ENCODE measurements around the gene SLC47A2.
A peak's percentile ranks its signal among the peaks of the same experiment; 100 is the strongest.

SLC47A2 gene

GRCh38 chr17:19726631-19727376, 10.4 kb upstream of the SLC47A2 start:
- H3K27ac ChIP-seq (ENCODE audit: low read depth, low read length) = peak overlapping the region; percentile 8
- no peak overlapping the region for H3K9ac ChIP-seq (ENCODE audit: low read depth in 1 of 2, low read length in 2 of 2)
- H3K4me3 ChIP-seq (ENCODE audit: low read depth in 1 of 2, low read length in 2 of 2) = no peak overlapping the region
- H3K4me1 ChIP-seq (ENCODE audit: control insufficient read depth in 1 of 2, insufficient read depth in 2 of 2, low read length in 2 of 2) = peaks cover 15 to 19% of the 10 kb centered on the region in 2 donors
- no peaks in the 10 kb centered on the region for H3K36me3 ChIP-seq (ENCODE audit: control insufficient read depth in 1 of 2, insufficient read depth in 2 of 2, low read length in 2 of 2)
- H3K9me3 ChIP-seq (ENCODE audit: control insufficient read depth in 1 of 2, low read length in 2 of 2) = no peaks in the 10 kb centered on the region
- H3K27me3 ChIP-seq (ENCODE audit: control insufficient read depth in 1 of 2, insufficient read depth in 2 of 2, low read length in 2 of 2) = no peaks in the 10 kb centered on the region

- no peaks in the 10 kb centered on the region for H3K36me3 ChIP-seq (ENCODE audit: control insufficient read depth in 1 of 2, insufficient read depth in 2 of 2, low read length in 2 of 2)
- H3K4me1 ChIP-seq (ENCODE audit: control insufficient read depth in 1 of 2, insufficient read depth in 2 of 2, low read length in 2 of 2) = peaks cover 28% of the 10 kb centered on the region in 2 donors
- no peak overlapping the region for H3K4me3 ChIP-seq (ENCODE audit: low read depth in 1 of 2, low read length in 2 of 2)
- H3K27ac ChIP-seq (ENCODE audit: low read depth, low read length) = no peak overlapping the region
- H3K9me3 ChIP-seq (ENCODE audit: control insufficient read depth in 1 of 2, low read length in 2 of 2) = no peaks in the 10 kb centered on the region
- H3K9ac ChIP-seq (ENCODE audit: low read depth in 1 of 2, low read length in 2 of 2) = no peak overlapping the region
- no peaks in the 10 kb centered on the region for H3K27me3 ChIP-seq (ENCODE audit: control insufficient read depth in 1 of 2, insufficient read depth in 2 of 2, low read length in 2 of 2)
Observed at GRCh38 chr17:19725486-19725885, 9.1 kb upstream of the SLC47A2 start.

- Histone ChIP-seq H3K9ac (ENCODE audit: low read depth in 1 of 2, low read length in 2 of 2) (peak overlapping the region in 1 of 2 donors; percentile 6), H3K4me3 (ENCODE audit: low read depth in 1 of 2, low read length in 2 of 2) (peak overlapping the region; percentile 40 to 54), H3K4me1 (ENCODE audit: control insufficient read depth in 1 of 2, insufficient read depth in 2 of 2, low read length in 2 of 2) (peaks cover 35 to 36% of the 10 kb centered on the region in 2 donors), H3K36me3 (ENCODE audit: control insufficient read depth in 1 of 2, insufficient read depth in 2 of 2, low read length in 2 of 2) (no peaks in the 10 kb centered on the region), H3K27me3 (ENCODE audit: control insufficient read depth in 1 of 2, insufficient read depth in 2 of 2, low read length in 2 of 2) (no peaks in the 10 kb centered on the region), H3K9me3 (ENCODE audit: control insufficient read depth in 1 of 2, low read length in 2 of 2) (no peaks in the 10 kb centered on the region), H3K27ac (ENCODE audit: low read depth, low read length) (no peak overlapping the region)
Observed at GRCh38 chr17:19724501-19725420, 8.4 kb upstream of the SLC47A2 start.

- no peak overlapping the region for H3K9ac ChIP-seq (ENCODE audit: low read depth in 1 of 2, low read length in 2 of 2)
- H3K36me3 ChIP-seq (ENCODE audit: control insufficient read depth in 1 of 2, insufficient read depth in 2 of 2, low read length in 2 of 2) = no peaks in the 10 kb centered on the region
- H3K27me3 ChIP-seq (ENCODE audit: control insufficient read depth in 1 of 2, insufficient read depth in 2 of 2, low read length in 2 of 2) = no peaks in the 10 kb centered on the region
- no peaks in the 10 kb centered on the region for H3K9me3 ChIP-seq (ENCODE audit: control insufficient read depth in 1 of 2, low read length in 2 of 2)
- H3K4me3 ChIP-seq (ENCODE audit: low read depth in 1 of 2, low read length in 2 of 2) = peak overlapping the region in 1 of 2 donors; percentile 40
- peaks cover 41 to 42% of the 10 kb centered on the region in 2 donors for H3K4me1 ChIP-seq (ENCODE audit: control insufficient read depth in 1 of 2, insufficient read depth in 2 of 2, low read length in 2 of 2)
- no peak overlapping the region for H3K27ac ChIP-seq (ENCODE audit: low read depth, low read length)
Observed at GRCh38 chr17:19723964-19724363, 7.6 kb upstream of the SLC47A2 start.

- H3K4me1 ChIP-seq (ENCODE audit: control insufficient read depth in 1 of 2, insufficient read depth in 2 of 2, low read length in 2 of 2) = peaks cover 48 to 50% of the 10 kb centered on the region in 2 donors
- H3K27ac ChIP-seq (ENCODE audit: low read depth, low read length) = peak overlapping the region; percentile 4
- H3K36me3 ChIP-seq (ENCODE audit: control insufficient read depth in 1 of 2, insufficient read depth in 2 of 2, low read length in 2 of 2) = no peaks in the 10 kb centered on the region
- H3K9me3 ChIP-seq (ENCODE audit: control insufficient read depth in 1 of 2, low read length in 2 of 2) = no peaks in the 10 kb centered on the region
- H3K27me3 ChIP-seq (ENCODE audit: control insufficient read depth in 1 of 2, insufficient read depth in 2 of 2, low read length in 2 of 2) = no peaks in the 10 kb centered on the region
- no peak overlapping the region for H3K9ac ChIP-seq (ENCODE audit: low read depth in 1 of 2, low read length in 2 of 2)
- H3K4me3 ChIP-seq (ENCODE audit: low read depth in 1 of 2, low read length in 2 of 2) = peak overlapping the region; percentile 21
Observed at GRCh38 chr17:19720631-19721426, 4.4 kb upstream of the SLC47A2 start.

- H3K27ac ChIP-seq (ENCODE audit: low read depth, low read length) = peak overlapping the region; percentile 18
- no peaks in the 10 kb centered on the region for H3K27me3 ChIP-seq (ENCODE audit: control insufficient read depth in 1 of 2, insufficient read depth in 2 of 2, low read length in 2 of 2)
- no peak overlapping the region for H3K9ac ChIP-seq (ENCODE audit: low read depth in 1 of 2, low read length in 2 of 2)
- no peaks in the 10 kb centered on the region for H3K36me3 ChIP-seq (ENCODE audit: control insufficient read depth in 1 of 2, insufficient read depth in 2 of 2, low read length in 2 of 2)
- peak overlapping the region; percentile 21 for H3K4me3 ChIP-seq (ENCODE audit: low read depth in 1 of 2, low read length in 2 of 2)
- H3K9me3 ChIP-seq (ENCODE audit: control insufficient read depth in 1 of 2, low read length in 2 of 2) = no peaks in the 10 kb centered on the region
- peaks cover 48 to 50% of the 10 kb centered on the region in 2 donors for H3K4me1 ChIP-seq (ENCODE audit: control insufficient read depth in 1 of 2, insufficient read depth in 2 of 2, low read length in 2 of 2)
Observed at GRCh38 chr17:19720210-19720475, 3.8 kb upstream of the SLC47A2 start.

GRCh38 chr17:19719355-19720209, 3.2 kb upstream of the SLC47A2 start:
- Histone ChIP-seq H3K27ac (ENCODE audit: low read depth, low read length) (peak overlapping the region; percentile 18), H3K4me3 (ENCODE audit: low read depth in 1 of 2, low read length in 2 of 2) (peak overlapping the region in 1 of 2 donors; percentile 13), H3K9me3 (ENCODE audit: control insufficient read depth in 1 of 2, low read length in 2 of 2) (no peaks in the 10 kb centered on the region), H3K4me1 (ENCODE audit: control insufficient read depth in 1 of 2, insufficient read depth in 2 of 2, low read length in 2 of 2) (peaks cover 50% of the 10 kb centered on the region in 2 donors), H3K36me3 (ENCODE audit: control insufficient read depth in 1 of 2, insufficient read depth in 2 of 2, low read length in 2 of 2) (no peaks in the 10 kb centered on the region), H3K9ac (ENCODE audit: low read depth in 1 of 2, low read length in 2 of 2) (no peak overlapping the region), H3K27me3 (ENCODE audit: control insufficient read depth in 1 of 2, insufficient read depth in 2 of 2, low read length in 2 of 2) (no peaks in the 10 kb centered on the region)

GRCh38 chr17:19718613-19719354, 2.4 kb upstream of the SLC47A2 start:
- Histone ChIP-seq H3K9ac (ENCODE audit: low read depth in 1 of 2, low read length in 2 of 2) (no peak overlapping the region), H3K27ac (ENCODE audit: low read depth, low read length) (no peak overlapping the region), H3K36me3 (ENCODE audit: control insufficient read depth in 1 of 2, insufficient read depth in 2 of 2, low read length in 2 of 2) (no peaks in the 10 kb centered on the region), H3K9me3 (ENCODE audit: control insufficient read depth in 1 of 2, low read length in 2 of 2) (no peaks in the 10 kb centered on the region), H3K4me1 (ENCODE audit: control insufficient read depth in 1 of 2, insufficient read depth in 2 of 2, low read length in 2 of 2) (peaks cover 44 to 48% of the 10 kb centered on the region in 2 donors), H3K27me3 (ENCODE audit: control insufficient read depth in 1 of 2, insufficient read depth in 2 of 2, low read length in 2 of 2) (no peaks in the 10 kb centered on the region), H3K4me3 (ENCODE audit: low read depth in 1 of 2, low read length in 2 of 2) (peak overlapping the region in 1 of 2 donors; percentile 13)
